GM19023 (cell line): ENCODE data around the gene MRLN.
"Not testable (repeated sequence)": the region's sequence is repeated elsewhere in the genome, so short reads cannot be mapped to it uniquely, and the experiment has no call there.

Source experiments
- ATAC-seq: cut with Tn5 transposase; IDR thresholded peaks from one replicate; pipeline ENCODE4 v1.9.1; 2021; ENCODE audit warnings: mild to moderate bottlenecking, moderate library complexity; ENCODE audit not compliant: unreplicated experiment

The MRLN gene

GRCh38 chr10:59753267-59753666, at the start of gene MRLN:
Gene MRLN (minus strand): TSS chr10:59753455.
- ATAC-seq: no peak

DNA sequence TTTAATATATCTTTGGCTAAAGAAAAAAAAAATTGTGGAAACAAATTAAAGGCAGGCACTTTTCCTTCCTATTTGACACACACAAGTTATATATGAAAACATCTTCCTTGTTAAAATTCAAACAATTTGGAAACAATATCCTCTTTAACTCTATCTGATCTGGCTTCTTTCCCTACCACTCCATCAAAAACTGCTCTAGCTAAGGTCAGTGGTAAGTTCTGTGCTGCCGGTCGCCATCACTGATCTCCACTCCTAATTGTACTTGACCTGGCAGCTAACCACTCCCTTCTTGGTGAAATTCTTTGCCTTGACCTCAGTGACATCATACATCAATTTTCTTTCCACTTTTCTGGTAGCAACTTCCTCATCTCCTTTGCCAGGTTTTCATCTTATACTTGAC, 47.9 kb upstream of the MRLN start:
- no peak for ATAC-seq

GRCh38 chr10:59799421-59799820, 46.2 kb upstream of the MRLN start:
- ATAC-seq: no peak

GRCh38 chr10:59793919-59794318, 40.7 kb upstream of the MRLN start:
- no peak for ATAC-seq

- no peak for ATAC-seq
Observed at GRCh38 chr10:59792812-59793211, 39.6 kb upstream of the MRLN start.

GRCh38 chr10:59791601-59792000, 38.3 kb upstream of the MRLN start:
- no peak for ATAC-seq

DNA sequence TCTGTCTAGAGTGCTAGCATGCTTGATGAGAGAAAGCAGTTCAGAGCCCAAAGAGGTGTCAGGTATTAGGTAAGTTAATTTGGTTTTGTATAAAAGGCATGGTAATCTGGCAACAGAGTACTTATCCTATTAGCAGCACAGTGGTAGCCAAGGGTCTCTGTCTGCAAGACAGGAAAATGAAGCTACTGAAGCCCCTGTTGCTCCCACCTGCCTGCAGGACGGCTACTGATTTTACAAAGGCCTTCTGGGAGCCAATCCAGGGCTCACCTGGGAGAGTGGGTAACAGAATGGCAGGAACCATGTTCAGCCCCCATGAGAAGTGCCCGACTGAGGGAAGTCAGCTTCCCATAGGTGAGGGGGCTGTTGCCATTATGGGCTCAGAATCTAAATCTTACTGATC, 36.8 kb upstream of the MRLN start:
- ATAC-seq: not testable (repeated sequence)

- ATAC-seq: not testable (repeated sequence)
Observed at GRCh38 chr10:59788914-59789313, 35.7 kb upstream of the MRLN start.

- ATAC-seq: not testable (repeated sequence)
Observed at GRCh38 chr10:59787032-59787431, 33.8 kb upstream of the MRLN start.

DNA sequence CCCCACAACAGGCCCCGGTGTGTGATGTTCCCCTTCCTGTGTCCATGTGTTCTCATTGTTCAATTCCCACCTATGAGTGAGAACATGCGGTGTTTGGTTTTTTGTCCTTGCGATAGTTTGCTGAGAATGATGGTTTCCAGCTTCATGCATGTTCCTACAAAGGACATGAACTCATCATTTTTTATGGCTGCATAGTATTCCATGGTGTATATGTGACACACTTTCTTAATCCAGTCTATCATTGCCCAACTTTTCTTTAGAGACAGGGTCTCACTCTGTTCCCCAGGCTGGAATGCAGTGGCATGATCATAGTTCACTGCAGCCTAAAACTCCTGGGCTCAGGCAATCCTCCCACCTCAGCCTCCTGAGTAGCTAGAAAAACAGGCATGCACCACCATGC, 32.2 kb upstream of the MRLN start:
- not testable (repeated sequence) for ATAC-seq

DNA sequence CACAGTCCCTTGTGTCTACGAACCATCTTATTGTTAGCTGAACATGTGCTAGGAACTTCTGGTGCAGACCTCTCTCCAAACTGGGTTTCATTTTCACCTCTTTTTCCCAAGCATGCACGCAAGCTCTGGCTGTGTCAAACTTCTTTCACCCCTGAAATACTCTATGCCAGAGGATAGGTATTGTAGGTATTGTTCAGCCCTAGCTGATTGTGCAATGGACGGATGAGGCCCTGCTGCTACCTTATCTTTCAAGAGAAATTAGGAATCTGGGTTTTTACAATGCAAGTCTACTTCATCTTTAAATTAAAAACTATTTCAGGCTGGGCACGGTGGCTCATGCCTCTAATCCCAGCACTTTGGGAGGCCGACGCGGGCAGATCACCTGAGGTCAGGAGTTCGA, 28.3 kb upstream of the MRLN start:
- no peak for ATAC-seq

DNA sequence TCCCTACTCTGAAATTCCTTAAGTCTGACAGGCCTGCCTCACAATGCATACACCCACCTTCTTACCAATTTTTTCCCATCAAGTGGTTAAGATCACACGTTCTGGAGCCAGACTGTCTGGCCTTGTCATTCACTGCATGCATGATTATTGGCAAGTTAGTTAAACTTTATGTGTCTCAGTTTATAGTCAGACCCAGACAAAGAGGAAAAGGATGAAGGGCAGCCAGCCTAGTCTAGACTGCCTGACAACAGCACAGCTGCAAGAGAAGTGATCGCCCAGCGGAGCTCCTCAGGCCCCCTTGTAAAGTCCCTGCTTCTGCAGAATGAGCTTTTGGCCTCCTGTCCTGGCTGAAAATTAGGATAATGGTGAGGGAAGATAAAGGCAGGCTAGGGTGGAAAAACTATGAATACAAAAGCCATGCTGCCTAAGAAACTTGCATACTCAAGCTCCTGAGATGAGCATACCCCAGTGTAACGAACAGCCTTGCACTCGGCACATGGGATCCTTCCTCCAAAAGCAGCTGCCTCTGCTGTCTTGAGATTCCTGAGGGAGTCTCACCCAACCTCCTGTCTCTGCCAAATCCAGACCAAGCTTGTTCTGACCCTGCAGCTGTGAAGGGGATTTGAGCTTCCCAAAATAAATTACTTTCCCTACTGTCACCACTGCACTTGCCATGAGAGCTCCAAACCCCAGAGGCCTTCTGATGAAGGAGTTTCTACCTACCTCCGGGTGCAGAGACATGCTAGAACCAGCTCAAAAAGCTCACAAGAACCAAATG, 26.7 kb upstream of the MRLN start:
- ATAC-seq: no peak

- no peak for ATAC-seq
Observed at GRCh38 chr10:59774451-59774850, 21.2 kb upstream of the MRLN start.

DNA sequence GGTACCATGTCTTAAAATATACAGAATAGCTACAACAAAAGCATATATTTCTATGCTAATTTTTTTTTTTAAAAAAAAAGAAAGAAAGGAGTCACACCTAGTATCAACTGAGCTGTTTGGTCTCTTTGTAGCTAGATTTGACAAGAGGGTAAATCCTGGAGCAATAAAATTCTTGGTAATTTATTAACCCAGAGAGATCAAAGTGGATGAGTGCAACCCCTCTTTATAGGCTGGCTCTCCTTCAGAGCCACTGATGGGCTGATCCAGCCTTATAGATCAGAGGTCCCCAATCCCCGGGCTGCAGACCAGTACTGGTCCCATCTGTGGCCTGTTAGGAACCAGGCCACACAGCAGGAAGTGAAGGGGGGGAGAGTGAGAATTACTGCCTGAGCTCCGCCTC, 19.8 kb upstream of the MRLN start:
- no peak for ATAC-seq

GRCh38 chr10:59771162-59771807, 18.0 kb upstream of the MRLN start:
- ATAC-seq: no peak

DNA sequence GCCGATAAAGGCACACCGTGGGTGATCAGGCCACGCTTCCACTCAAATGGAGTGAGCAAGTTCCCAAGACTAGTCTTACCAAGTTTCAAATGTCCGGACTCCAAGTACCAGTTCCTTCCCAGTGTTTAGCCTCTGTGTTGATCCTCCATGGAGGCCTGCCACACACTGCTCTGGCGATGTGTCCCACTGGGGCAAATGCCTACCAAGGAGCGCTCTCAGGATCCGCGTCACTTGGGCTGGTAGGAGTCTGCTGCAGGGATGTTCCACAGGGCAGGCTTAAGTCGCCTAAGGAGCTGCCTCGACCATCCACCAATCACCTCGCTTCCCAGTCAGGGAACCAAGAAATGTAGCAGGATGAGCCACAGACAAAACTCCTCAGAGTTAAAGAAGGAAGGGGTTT, 17.4 kb upstream of the MRLN start:
- ATAC-seq: no peak

GRCh38 chr10:59762505-59762904, 9.2 kb upstream of the MRLN start:
- ATAC-seq: no peak

GRCh38 chr10:59757966-59758365, 4.7 kb upstream of the MRLN start:
- no peak for ATAC-seq

DNA sequence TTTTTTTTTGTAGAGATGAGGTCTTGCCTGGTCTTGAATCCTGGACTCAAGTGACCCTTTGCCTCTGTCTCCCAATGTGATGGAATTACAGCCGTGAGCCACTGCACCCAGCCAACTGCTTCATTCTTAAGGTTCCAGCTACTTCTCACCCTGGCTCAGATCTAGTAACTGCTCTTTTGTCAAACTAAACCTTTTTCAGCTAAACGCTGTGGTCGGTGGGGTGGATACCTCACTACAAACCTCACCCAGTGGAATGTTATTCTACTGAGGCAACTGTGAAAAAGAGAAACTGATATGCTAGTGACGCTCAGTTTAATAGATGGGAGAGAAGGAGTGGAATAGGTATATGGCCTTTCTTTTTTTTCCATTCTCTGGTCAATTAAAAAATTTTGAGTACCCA, 1.7 kb upstream of the MRLN start:
- ATAC-seq: no peak

GRCh38 chr10:59752278-59752940, 846 bp downstream of the MRLN start:
- no peak for ATAC-seq

- no peak for ATAC-seq
Observed at GRCh38 chr10:59750155-59750945, 2.9 kb downstream of the MRLN start.
